ENCODE results near the gene FOXD3. TPM values are rescaled to one million over a fixed set of nuclear protein-coding genes. Genes with fewer than 3 reads are reported as not detected.

The FOXD3 gene
- total and polyA plus RNA-seq, 3 experiments from 2014 or later, result not detected

DNA sequence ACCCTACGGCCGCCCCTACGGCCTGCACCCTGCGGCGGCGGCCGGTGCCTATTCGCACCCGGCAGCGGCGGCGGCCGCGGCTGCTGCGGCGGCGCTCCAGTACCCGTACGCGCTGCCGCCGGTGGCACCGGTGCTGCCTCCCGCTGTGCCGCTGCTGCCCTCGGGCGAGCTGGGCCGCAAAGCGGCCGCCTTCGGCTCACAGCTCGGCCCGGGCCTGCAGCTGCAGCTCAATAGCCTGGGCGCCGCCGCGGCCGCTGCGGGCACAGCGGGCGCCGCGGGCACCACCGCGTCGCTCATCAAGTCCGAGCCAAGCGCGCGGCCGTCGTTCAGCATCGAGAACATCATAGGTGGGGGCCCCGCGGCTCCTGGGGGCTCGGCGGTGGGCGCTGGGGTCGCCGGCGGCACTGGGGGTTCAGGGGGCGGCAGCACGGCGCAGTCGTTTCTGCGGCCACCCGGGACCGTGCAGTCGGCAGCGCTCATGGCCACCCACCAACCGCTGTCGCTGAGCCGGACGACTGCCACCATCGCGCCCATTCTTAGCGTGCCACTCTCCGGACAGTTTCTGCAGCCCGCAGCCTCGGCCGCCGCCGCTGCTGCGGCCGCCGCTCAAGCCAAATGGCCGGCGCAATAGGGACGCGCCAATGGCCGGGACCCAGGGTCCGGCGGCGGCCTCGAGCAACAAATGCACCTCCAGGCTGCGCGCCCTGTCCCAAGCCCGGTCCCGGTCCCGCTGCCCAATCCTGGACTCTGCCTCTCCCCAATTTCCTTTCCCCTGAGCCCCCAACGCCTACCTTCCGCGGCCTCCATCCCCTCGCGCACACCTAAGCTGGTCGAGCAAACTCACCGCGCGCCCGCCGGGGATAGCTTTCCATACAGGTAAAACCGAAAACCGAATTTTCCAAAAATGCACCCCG lies 1.8 kb downstream of the FOXD3 start:
- Mint-ChIP-seq H3K36me3 (peaks cover under 1 to 9% (median 6%) of the 10 kb centered on the region in 3 donors), H3K4me1 (peaks cover 33 to 40% (median 37%) of the 10 kb centered on the region in 3 donors), H3K27me3 (peaks cover 78 to 81% of the 10 kb centered on the region in 2 donors), H3K27ac (peak overlapping the region in 4 of 8 donors; percentile 38 to 89 (median 74)), H3K9me3 (peaks cover 13 to 64% (median 55%) of the 10 kb centered on the region in 5 donors), H3K4me3 (peak overlapping the region; percentile 55 to 91 (median 85))
- ChIA-PET CTCF (no interaction called here), POLR2A (interaction anchor here (0.6 kb wide), 1 partner anchor 40 kb away, joined by 3 read pairs; no protein-coding TSS in a partner anchor)
- Histone ChIP-seq H3K4me3 (ENCODE audit: low read length) (no peak overlapping the region), H3K27me3 (ENCODE audit: insufficient read depth, low read length, poor library complexity, severe bottlenecking) (peaks cover 74% of the 10 kb centered on the region), H3K4me1 (ENCODE audit: insufficient read depth, low read length) (peaks cover 17% of the 10 kb centered on the region), H3K27ac (ENCODE audit: low read depth, low read length) (no peak overlapping the region), H3K9me3 (ENCODE audit: low read length) (no peaks in the 10 kb centered on the region), H3K36me3 (ENCODE audit: insufficient read depth, low read length) (no peaks in the 10 kb centered on the region)
- no peak for DNase-seq

DNA sequence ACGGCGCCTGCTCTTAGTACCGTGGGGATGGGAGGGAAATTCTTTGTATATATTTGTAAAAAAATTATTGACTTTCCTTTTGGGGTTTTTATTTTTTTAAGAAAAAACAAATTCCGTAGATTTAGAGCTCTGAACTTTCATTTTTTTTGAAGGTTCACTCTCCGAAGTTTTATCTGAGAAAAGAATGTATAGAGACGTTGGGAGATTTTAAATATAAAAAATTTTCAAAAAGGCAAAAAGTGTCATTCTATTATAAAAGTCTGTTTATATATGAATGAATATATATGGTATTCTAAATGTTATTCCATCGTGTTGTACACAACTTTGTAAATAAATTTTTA lies 2.4 kb downstream of the FOXD3 start:
- Mint-ChIP-seq H3K4me1 (peaks cover 34 to 42% (median 39%) of the 10 kb centered on the region in 3 donors), H3K36me3 (peaks cover 0 to 7% (median 6%) of the 10 kb centered on the region in 3 donors), H3K9me3 (peaks cover 9 to 62% (median 52%) of the 10 kb centered on the region in 5 donors), H3K27me3 (peaks cover 78 to 81% of the 10 kb centered on the region in 2 donors), H3K27ac (peak overlapping the region in 4 of 8 donors; percentile 38 to 81 (median 68)), H3K4me3 (peak overlapping the region; percentile 27 to 85 (median 71))
- Histone ChIP-seq H3K36me3 (ENCODE audit: insufficient read depth, low read length) (no peaks in the 10 kb centered on the region), H3K27ac (ENCODE audit: low read depth, low read length) (no peak overlapping the region), H3K4me3 (ENCODE audit: low read length) (no peak overlapping the region), H3K9me3 (ENCODE audit: low read length) (no peaks in the 10 kb centered on the region), H3K4me1 (ENCODE audit: insufficient read depth, low read length) (peaks cover 17% of the 10 kb centered on the region), H3K27me3 (ENCODE audit: insufficient read depth, low read length, poor library complexity, severe bottlenecking) (peaks cover 74% of the 10 kb centered on the region)
- POLR2A ChIA-PET, result no interaction called here
- DNase-seq, result no peak
- CTCF ChIA-PET, result no interaction called here

DNA sequence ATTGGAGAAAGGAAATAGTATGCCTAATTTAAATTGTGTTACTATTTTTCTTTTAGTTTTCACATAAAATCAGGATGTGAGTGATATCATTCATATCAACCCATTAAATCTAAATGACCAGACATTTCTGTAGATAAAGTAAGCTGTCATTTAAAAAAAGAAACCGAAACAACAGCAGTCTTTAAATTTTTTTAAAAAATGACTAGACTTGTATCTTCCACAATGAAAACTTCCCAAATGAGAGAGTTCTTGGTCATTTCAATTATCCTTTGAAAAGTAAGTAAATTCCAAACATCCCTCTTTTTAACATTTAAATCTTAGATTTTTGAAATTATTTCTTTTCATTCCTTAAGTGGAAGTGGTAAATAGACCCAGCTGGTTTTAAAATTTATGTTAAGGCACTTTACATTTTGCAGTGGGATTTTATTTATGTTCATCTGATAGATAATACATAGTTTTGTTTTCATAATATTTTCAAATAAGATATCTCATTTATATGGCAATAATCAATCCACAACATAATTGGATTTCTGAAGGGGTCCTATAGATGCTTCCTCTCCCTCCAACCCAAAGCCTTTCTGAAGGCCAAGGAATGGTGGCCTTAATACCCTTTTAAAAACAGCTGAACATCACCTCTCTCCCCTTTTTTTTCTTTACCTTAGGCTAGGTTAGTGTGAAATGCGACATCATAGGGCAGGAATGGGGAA lies 3.1 kb downstream of the FOXD3 start:
- Histone ChIP-seq H3K36me3 (ENCODE audit: insufficient read depth, low read length) (no peaks in the 10 kb centered on the region), H3K27ac (ENCODE audit: low read depth, low read length) (no peak overlapping the region), H3K4me3 (ENCODE audit: low read length) (no peak overlapping the region), H3K4me1 (ENCODE audit: insufficient read depth, low read length) (peaks cover 17% of the 10 kb centered on the region), H3K27me3 (ENCODE audit: insufficient read depth, low read length, poor library complexity, severe bottlenecking) (peaks cover 72% of the 10 kb centered on the region), H3K9me3 (ENCODE audit: low read length) (no peaks in the 10 kb centered on the region)
- Mint-ChIP-seq H3K4me1 (peaks cover 32 to 44% (median 41%) of the 10 kb centered on the region in 3 donors), H3K27ac (peak overlapping the region in 2 of 8 donors; percentile 50 to 69), H3K36me3 (peaks cover 0 to 7% (median 6%) of the 10 kb centered on the region in 3 donors), H3K9me3 (peaks cover 9 to 58% (median 48%) of the 10 kb centered on the region in 5 donors), H3K4me3 (peak overlapping the region in 3 of 7 donors; percentile 23 to 40 (median 34)), H3K27me3 (peaks cover 76 to 78% of the 10 kb centered on the region in 2 donors)
- DNase-seq, result no peak
- ChIA-PET POLR2A (no interaction called here), CTCF (no interaction called here)

DNA sequence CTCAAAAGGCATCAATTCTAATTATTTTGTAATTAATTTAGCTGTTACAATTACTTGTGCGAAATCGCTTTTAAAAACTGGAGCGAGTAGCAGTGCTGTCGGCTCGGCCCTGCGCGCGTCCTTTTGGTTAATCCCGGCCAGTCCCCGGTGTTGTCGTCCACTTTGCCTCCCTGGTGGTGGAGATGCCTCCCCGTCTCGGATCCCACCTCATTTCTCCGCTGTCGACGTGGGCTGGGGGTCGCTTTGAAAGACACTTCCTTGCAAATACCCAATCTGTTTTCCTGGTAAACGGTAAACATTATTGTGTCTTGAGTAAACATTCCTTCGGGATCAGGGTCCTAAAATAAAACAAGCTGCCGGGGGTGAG lies 3.7 kb downstream of the FOXD3 start:
- peaks cover 76 to 79% of the 10 kb centered on the region in 2 donors for H3K27me3 Mint-ChIP-seq
- ChIA-PET CTCF (no interaction called here), POLR2A (no interaction called here)
- peak overlapping the region in 3 of 8 donors; percentile 61 to 69 (median 64) for H3K27ac Mint-ChIP-seq
- H3K4me3 Mint-ChIP-seq, result peak overlapping the region in 3 of 7 donors; percentile 24 to 53 (median 32)
- peaks cover 0 to 7% (median 6%) of the 10 kb centered on the region in 3 donors for H3K36me3 Mint-ChIP-seq
- no peak for DNase-seq
- Histone ChIP-seq H3K27me3 (ENCODE audit: insufficient read depth, low read length, poor library complexity, severe bottlenecking) (peaks cover 74% of the 10 kb centered on the region), H3K36me3 (ENCODE audit: insufficient read depth, low read length) (no peaks in the 10 kb centered on the region), H3K4me1 (ENCODE audit: insufficient read depth, low read length) (peaks cover 17% of the 10 kb centered on the region), H3K9me3 (ENCODE audit: low read length) (no peaks in the 10 kb centered on the region), H3K27ac (ENCODE audit: low read depth, low read length) (no peak overlapping the region), H3K4me3 (ENCODE audit: low read length) (no peak overlapping the region)
- H3K4me1 Mint-ChIP-seq, result peaks cover 32 to 44% (median 40%) of the 10 kb centered on the region in 3 donors
- peaks cover 9 to 58% (median 42%) of the 10 kb centered on the region in 5 donors for H3K9me3 Mint-ChIP-seq

DNA sequence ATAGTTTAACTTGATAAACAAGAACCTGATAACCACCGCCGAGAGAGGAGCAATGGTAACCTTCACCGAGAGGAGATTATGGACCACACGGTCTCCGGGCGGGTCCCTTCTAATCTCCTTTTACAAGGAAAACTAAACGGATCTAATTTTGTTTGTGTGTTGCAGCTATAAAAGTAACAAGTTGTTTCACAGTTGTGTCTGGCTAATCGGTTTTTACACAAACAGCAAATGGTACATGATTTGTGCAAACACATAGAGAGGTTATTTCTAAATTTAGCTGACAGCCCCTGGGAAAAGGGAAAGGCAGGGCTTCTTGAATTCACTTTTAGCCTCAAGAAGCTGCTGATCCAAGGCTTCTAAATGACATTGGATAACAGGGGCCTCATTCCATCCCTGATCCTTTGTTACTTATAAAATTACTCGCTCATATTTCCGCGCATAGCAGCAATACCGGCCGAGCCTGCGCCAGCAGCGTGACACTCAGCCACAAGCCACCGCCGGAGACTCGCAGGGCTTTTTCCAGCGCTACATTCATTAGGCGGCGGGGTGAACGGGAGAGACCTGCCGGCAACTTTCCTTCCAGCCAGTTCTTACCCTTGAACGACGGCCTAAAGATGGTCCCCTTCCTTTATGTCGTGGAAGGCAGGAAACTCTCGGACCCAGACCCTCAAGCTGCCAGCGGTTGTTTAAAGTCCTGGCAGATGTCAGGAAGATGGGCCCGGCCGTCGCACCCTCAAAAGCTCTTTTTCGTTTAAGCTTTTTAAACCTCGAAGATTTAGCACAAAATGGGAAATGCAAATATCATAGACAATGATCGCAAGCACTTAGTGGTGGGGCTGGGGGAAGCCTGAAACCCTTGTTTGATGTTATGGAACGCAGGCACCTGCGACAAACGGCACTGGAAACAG lies 4.4 kb downstream of the FOXD3 start:
- Mint-ChIP-seq H3K4me3 (peak overlapping the region in 4 of 7 donors; percentile 24 to 53 (median 39)), H3K4me1 (peaks cover 26 to 39% (median 33%) of the 10 kb centered on the region in 3 donors), H3K9me3 (peaks cover 5 to 52% (median 36%) of the 10 kb centered on the region in 5 donors), H3K36me3 (peaks cover 0 to 7% (median 1%) of the 10 kb centered on the region in 3 donors), H3K27me3 (peaks cover 73 to 76% of the 10 kb centered on the region in 2 donors), H3K27ac (peak overlapping the region in 5 of 8 donors; percentile 15 to 69 (median 56))
- Histone ChIP-seq H3K4me3 (ENCODE audit: low read length) (no peak overlapping the region), H3K9me3 (ENCODE audit: low read length) (no peaks in the 10 kb centered on the region), H3K36me3 (ENCODE audit: insufficient read depth, low read length) (no peaks in the 10 kb centered on the region), H3K27ac (ENCODE audit: low read depth, low read length) (no peak overlapping the region), H3K27me3 (ENCODE audit: insufficient read depth, low read length, poor library complexity, severe bottlenecking) (peaks cover 72% of the 10 kb centered on the region), H3K4me1 (ENCODE audit: insufficient read depth, low read length) (peaks cover 16% of the 10 kb centered on the region)
- CTCF ChIA-PET, result no interaction called here
- POLR2A ChIA-PET, result no interaction called here
- no peak for DNase-seq

DNA sequence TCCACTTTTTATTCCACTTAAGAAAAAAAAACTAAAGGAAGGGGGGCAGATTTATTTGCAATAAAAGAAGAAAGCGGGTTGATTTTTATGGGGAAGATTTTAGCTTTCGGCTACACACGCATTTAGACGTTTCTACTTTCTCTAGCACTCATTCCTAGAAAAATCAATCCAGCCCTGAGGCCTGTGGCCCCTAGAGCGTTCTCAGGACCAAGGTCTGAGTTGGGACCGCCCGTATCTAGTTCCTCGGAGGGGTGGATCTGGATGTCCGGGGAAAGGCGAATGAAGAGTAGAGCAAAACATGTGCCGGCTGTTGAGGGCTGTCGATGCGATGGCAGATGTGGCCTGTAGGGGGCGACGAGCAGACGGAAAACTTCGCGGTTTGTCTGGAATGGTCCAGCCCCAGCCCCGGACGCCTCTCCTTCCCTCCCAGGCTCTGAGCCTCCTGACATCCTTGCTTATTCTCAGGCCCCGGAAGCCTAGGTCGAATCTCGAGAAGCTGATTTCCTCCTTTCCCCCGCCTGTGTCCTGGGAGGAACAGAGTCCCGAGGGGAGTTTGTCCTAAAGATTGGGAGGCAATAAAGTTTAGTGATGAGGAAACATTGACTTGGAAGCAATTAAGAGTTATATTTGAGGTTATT lies 5.2 kb downstream of the FOXD3 start:
- Histone ChIP-seq H3K9me3 (ENCODE audit: low read length) (no peaks in the 10 kb centered on the region), H3K4me3 (ENCODE audit: low read length) (no peak overlapping the region), H3K36me3 (ENCODE audit: insufficient read depth, low read length) (no peaks in the 10 kb centered on the region), H3K4me1 (ENCODE audit: insufficient read depth, low read length) (peaks cover 9% of the 10 kb centered on the region), H3K27ac (ENCODE audit: low read depth, low read length) (no peak overlapping the region), H3K27me3 (ENCODE audit: insufficient read depth, low read length, poor library complexity, severe bottlenecking) (peaks cover 68% of the 10 kb centered on the region)
- H3K27ac Mint-ChIP-seq, result peak overlapping the region in 5 of 8 donors; percentile 15 to 69 (median 56)
- H3K4me1 Mint-ChIP-seq, result peaks cover 22 to 37% (median 27%) of the 10 kb centered on the region in 3 donors
- DNase-seq, result peak in 1 of 5 donors; percentile 9
- peaks cover 76 to 78% of the 10 kb centered on the region in 2 donors for H3K27me3 Mint-ChIP-seq
- H3K36me3 Mint-ChIP-seq, result peaks cover 0 to 7% (median 0%) of the 10 kb centered on the region in 3 donors
- peaks cover 4 to 50% (median 34%) of the 10 kb centered on the region in 5 donors for H3K9me3 Mint-ChIP-seq
- peak overlapping the region in 5 of 7 donors; percentile 6 to 46 (median 24) for H3K4me3 Mint-ChIP-seq
- POLR2A ChIA-PET, result no interaction called here
- CTCF ChIA-PET, result no interaction called here

DNA sequence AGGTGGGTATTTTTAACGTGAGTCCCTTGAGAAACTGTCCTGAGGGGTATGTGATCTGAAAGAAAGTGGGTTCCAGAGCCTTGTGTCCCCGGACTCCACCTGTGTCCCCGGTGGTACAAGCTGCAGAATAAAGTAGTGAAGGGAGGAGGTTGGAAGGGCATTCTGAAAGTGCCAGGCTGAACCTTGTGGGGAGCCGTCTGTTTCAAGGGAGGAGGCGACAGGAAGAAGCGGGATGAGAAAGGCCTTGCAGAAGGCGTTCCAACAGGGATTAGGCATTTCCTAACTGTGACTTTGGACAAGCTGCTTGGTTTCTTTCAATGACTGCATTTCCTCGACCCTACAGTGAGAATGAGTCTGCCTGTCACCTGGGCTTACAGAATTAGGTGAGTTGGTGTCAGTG lies 5.8 kb downstream of the FOXD3 start:
- no peak overlapping the region for H3K27ac ChIP-seq (ENCODE audit: low read depth, low read length)
- H3K27me3 ChIP-seq (ENCODE audit: insufficient read depth, low read length, poor library complexity, severe bottlenecking), result peaks cover 68% of the 10 kb centered on the region
- H3K4me1 ChIP-seq (ENCODE audit: insufficient read depth, low read length), result peaks cover 9% of the 10 kb centered on the region
- ChIA-PET POLR2A (no interaction called here), CTCF (no interaction called here)
- no peaks in the 10 kb centered on the region for H3K36me3 ChIP-seq (ENCODE audit: insufficient read depth, low read length)
- no peaks in the 10 kb centered on the region for H3K9me3 ChIP-seq (ENCODE audit: low read length)
- Mint-ChIP-seq H3K4me1 (peaks cover 22 to 37% (median 27%) of the 10 kb centered on the region in 3 donors), H3K27me3 (peaks cover 76 to 84% of the 10 kb centered on the region in 2 donors), H3K27ac (peak overlapping the region in 3 of 8 donors; percentile 31 to 69 (median 65)), H3K36me3 (peaks cover 0 to 7% (median 0%) of the 10 kb centered on the region in 3 donors), H3K4me3 (peak overlapping the region in 3 of 7 donors; percentile 0 to 79 (median 24)), H3K9me3 (peaks cover 4 to 50% (median 34%) of the 10 kb centered on the region in 5 donors)
- no peak for DNase-seq
- H3K4me3 ChIP-seq (ENCODE audit: low read length), result no peak overlapping the region
